IMR-90 (cell line): ENCODE data around the gene MTA1. TPM values are rescaled to one million over a fixed set of nuclear protein-coding genes. Genes with fewer than 3 reads are reported as not detected.

Source experiments
- ATAC-seq: fragments of 200-7000 bp; cut with Tn5 transposase; 2 replicates; pipeline ENCODE4 v1.9.1; 2020; ENCODE audit warnings: low read depth, mild to moderate bottlenecking, moderate library complexity
- BruUV-seq: library from RNA; stranded (reverse); fragments of 400-500 nt; replicated peaks from 2 replicates; lab custom pipeline; 2021; lab: Mats Ljungman, UMichigan
- CTCF ChIA-PET: fragments of 300-600 bp; formaldehyde crosslinking; extraction: SDS; loops from one replicate; lab custom pipeline; 2021; ENCODE audit warnings: antibody characterized with exemption; lab: Yijun Ruan, JAX
- POLR2A ChIA-PET: fragments of 300-600 bp; sonication (Branson Sonifier 250); formaldehyde crosslinking; loops from one replicate; lab custom pipeline; 2022; ENCODE audit warnings: antibody characterized with exemption; ENCODE audit not compliant: unreplicated experiment; lab: Charles Lee
- DNase-seq: peaks from one replicate; pipeline ENCODE4 v3.0.0; 2013
- H2AFZ ChIP-seq: replicated peaks from 2 replicates; pipeline ENCODE3; 2013; ENCODE audit warnings: low read length, mild to moderate bottlenecking; ENCODE audit not compliant: poor library complexity
- H2AK5ac ChIP-seq: 2 replicates; pipeline ENCODE4 v1.6.1; 2013; ENCODE audit warnings: low read depth, low read length, inconsistent platforms
- H2AK9ac ChIP-seq: replicated peaks from 2 replicates; pipeline ENCODE3; 2013; ENCODE audit warnings: mild to moderate bottlenecking, low read depth, low read length, moderate library complexity; ENCODE audit not compliant: poor library complexity
- H2BK120ac ChIP-seq: 2 replicates; pipeline ENCODE4 v1.6.1; 2013; ENCODE audit warnings: low read depth, low read length, inconsistent platforms
- H2BK15ac ChIP-seq: 3 replicates; pipeline ENCODE4 v1.6.1; 2013; ENCODE audit warnings: low read depth, low read length, inconsistent platforms
- H2BK20ac ChIP-seq: 2 replicates; pipeline ENCODE4 v1.6.1; 2013; ENCODE audit warnings: low read depth, mild to moderate bottlenecking, inconsistent platforms, low read length, moderate library complexity
- H2BK5ac ChIP-seq: 2 replicates; pipeline ENCODE4 v1.6.1; 2013; ENCODE audit warnings: mild to moderate bottlenecking, low read depth, low read length, inconsistent platforms; ENCODE audit not compliant: poor library complexity, severe bottlenecking
- H3K14ac ChIP-seq: replicated peaks from 2 replicates; pipeline ENCODE4 v1.6.1; 2013; ENCODE audit warnings: low read depth, low read length, inconsistent platforms
- H3K18ac ChIP-seq: 2 replicates; pipeline ENCODE4 v1.6.1; 2013; ENCODE audit warnings: low read depth, low read length, control low read depth
- H3K23ac ChIP-seq: 2 replicates; pipeline ENCODE4 v1.6.1; 2013; ENCODE audit warnings: low read depth, low read length, inconsistent platforms
- H3K27ac ChIP-seq: 2 replicates; pipeline ENCODE4 v1.5.1; 2013; ENCODE audit warnings: mild to moderate bottlenecking, control low read depth, low read length; ENCODE audit not compliant: insufficient read depth
- H3K27me3 ChIP-seq: 2 replicates; pipeline ENCODE4 v1.6.1; 2013; ENCODE audit warnings: low read length; ENCODE audit not compliant: control insufficient read depth, insufficient read depth
- H3K36me3 ChIP-seq: 2 replicates; pipeline ENCODE4 v1.6.1; 2013; ENCODE audit warnings: low read length, mixed read lengths; ENCODE audit not compliant: control insufficient read depth, insufficient read depth
- H3K4ac ChIP-seq: 2 replicates; pipeline ENCODE4 v1.6.1; 2013; ENCODE audit warnings: low read depth, low read length, inconsistent platforms
- H3K4me1 ChIP-seq: 2 replicates; pipeline ENCODE4 v1.6.1; 2013; ENCODE audit warnings: low read length, mixed read lengths; ENCODE audit not compliant: control insufficient read depth, insufficient read depth
- H3K4me2 ChIP-seq: 2 replicates; pipeline ENCODE4 v1.6.1; 2013; ENCODE audit warnings: low read depth, mild to moderate bottlenecking, control low read depth, low read length, moderate library complexity
- H3K4me3 ChIP-seq: 2 replicates; pipeline ENCODE4 v1.5.1; 2013; ENCODE audit warnings: low read depth, mild to moderate bottlenecking, control low read depth, low read length, moderate library complexity; ENCODE audit not compliant: insufficient read depth
- H3K56ac ChIP-seq: 2 replicates; pipeline ENCODE4 v1.6.1; 2013; ENCODE audit warnings: low read length, inconsistent platforms; ENCODE audit not compliant: insufficient read depth; ENCODE audit errors: extremely low read depth
- H3K79me1 ChIP-seq, 2 experiments: 2 replicates each; pipeline ENCODE4 v1.6.1; 2013; ENCODE audit warnings: low read length in 2 of 2, inconsistent platforms in 1 of 2, low read depth in 1 of 2
- H3K9ac ChIP-seq: 2 replicates; pipeline ENCODE4 v1.6.1; 2013; ENCODE audit warnings: low read depth, low read length, control low read depth
- H3K9me1 ChIP-seq: 2 replicates; pipeline ENCODE4 v1.6.1; 2013; ENCODE audit warnings: low read length, inconsistent platforms; ENCODE audit not compliant: insufficient read depth
- H3K9me3 ChIP-seq: 2 replicates; pipeline ENCODE4 v1.6.1; 2013; ENCODE audit warnings: low read length; ENCODE audit not compliant: control insufficient read depth, insufficient read depth
- H4K20me1 ChIP-seq: 2 replicates; pipeline ENCODE4 v1.6.1; 2013; ENCODE audit warnings: low read length, inconsistent platforms; ENCODE audit not compliant: insufficient read depth
- H4K5ac ChIP-seq: 2 replicates; pipeline ENCODE4 v1.6.1; 2013; ENCODE audit warnings: mild to moderate bottlenecking, low read depth, low read length, control low read depth
- H4K8ac ChIP-seq, 2 experiments: 2 replicates each; pipeline ENCODE4 v1.6.1; 2013; ENCODE audit warnings: low read depth in 2 of 2, low read length in 2 of 2, control low read depth in 1 of 2, inconsistent platforms in 1 of 2
- H4K91ac ChIP-seq: 2 replicates; pipeline ENCODE4 v1.6.1; 2013; ENCODE audit warnings: low read depth, low read length, inconsistent platforms; ENCODE audit not compliant: insufficient read depth
- CHD1 ChIP-seq: IDR thresholded peaks from 2 replicates; pipeline ENCODE4 v1.6.1; 2012; ENCODE audit warnings: low read depth, low read length, improper control_type of control experiment
- CTCF ChIP-seq: conservative IDR thresholded peaks from 2 replicates; pipeline ENCODE4 v1.5.1; 2012; ENCODE audit warnings: mild to moderate bottlenecking, low read depth, low read length, improper control_type of control experiment
- ELK1 ChIP-seq: fragments of 150-350 bp; IDR thresholded peaks from 2 replicates; pipeline ENCODE4 v1.6.1; 2016; ENCODE audit warnings: low read depth, mild to moderate bottlenecking, low read length, moderate library complexity, borderline replicate concordance
- MAFK ChIP-seq: IDR thresholded peaks from 2 replicates; pipeline ENCODE4 v1.6.1; 2012; ENCODE audit warnings: low read depth, low read length, improper control_type of control experiment
- MXI1 ChIP-seq: IDR thresholded peaks from 2 replicates; pipeline ENCODE4 v1.6.1; 2012; ENCODE audit warnings: low read depth, mild to moderate bottlenecking, low read length, moderate library complexity, borderline replicate concordance
- NFE2L2 ChIP-seq: fragments of 150-350 bp; IDR thresholded peaks from 2 replicates; pipeline ENCODE4 v1.6.1; 2016; ENCODE audit warnings: low read depth, mild to moderate bottlenecking, low read length
- POLR2A ChIP-seq: IDR thresholded peaks from 2 replicates; pipeline ENCODE4 v1.6.1; 2012; ENCODE audit warnings: mild to moderate bottlenecking, low read depth, low read length
- RCOR1 ChIP-seq: IDR thresholded peaks from 2 replicates; pipeline ENCODE4 v1.6.1; 2012; ENCODE audit warnings: mild to moderate bottlenecking, low read length, improper control_type of control experiment; ENCODE audit not compliant: insufficient replicate concordance
- RFX5 ChIP-seq: IDR thresholded peaks from 2 replicates; pipeline ENCODE4 v1.8.0; 2012; ENCODE audit warnings: low read depth, mild to moderate bottlenecking, low read length, moderate library complexity
- SMC3 ChIP-seq: fragments of 150-350 bp; IDR thresholded peaks from 2 replicates; pipeline ENCODE4 v1.6.1; 2016; ENCODE audit warnings: low read depth, mild to moderate bottlenecking, antibody characterized with exemption, low read length, moderate library complexity
- USF2 ChIP-seq: fragments of 150-350 bp; IDR thresholded peaks from 2 replicates; pipeline ENCODE4 v1.6.1; 2017; ENCODE audit warnings: mild to moderate bottlenecking, antibody characterized with exemption, low read length, low read depth
- WGBS, 2 experiments: methylation state at CpG; one replicate each; pipeline versions ENCODE4 v1.1.5 to v1.1.7; 2013; ENCODE audit warnings: missing lambda C conversion rate in 2 of 2; ENCODE audit not compliant: insufficient read length in 1 of 2; ENCODE audit errors: extremely low coverage in 2 of 2; 5-methylcytosine and 5-hydroxymethylcytosine counted together
- dilution Hi-C: fragments of 300-500 bp; cut with HindIII; formaldehyde crosslinking; loops from one replicate; pipeline ENCODE4 v1.14.3; 2018; ENCODE audit warnings: low sequenced_read_pairs; ENCODE audit not compliant: unreplicated experiment
- in situ Hi-C: fragments of 300-500 bp; cut with MboI; formaldehyde crosslinking; loops from 3 replicates; pipeline ENCODE4 v1.14.3; 2019; ENCODE audit warnings: low sequenced_read_pairs, inconsistent platforms, mixed read lengths
- intact Hi-C: fragments of 100-400 bp; cut with micrococcal nuclease; formaldehyde crosslinking; loops from 2 replicates; pipeline ENCODE4 v1.10.0; 2022
- polyA plus RNA-seq, 3 experiments: library from polyadenylated mRNA; depleted of rRNA; stranded (reverse); fragments of >200 nt; gene quantifications; 2 replicates each; pipeline ENCODE4 v1.2.3, GENCODE V29; 2012; ENCODE audit warnings: low replicate concordance in 1 of 3
- total RNA-seq: library from RNA; depleted of rRNA; stranded (reverse); fragments of >200 nt; gene quantifications from 2 replicates; pipeline ENCODE4 v1.2.3, GENCODE V29; 2012

MTA1 gene
- total and polyA plus RNA-seq, 2 of the 4 experiments (the other 2 are of a cell fraction): 21.5 to 61.6 TPM

GRCh38 chr14:105418269-105419194 lies 1.1 kb upstream of the MTA1 start:
- Histone ChIP-seq H3K4me1 (peaks cover 18% of the 10 kb centered on the region), H2AK9ac (peak overlapping the region; percentile 99), H3K9me3 (no peaks in the 10 kb centered on the region), H3K36me3 (peaks cover 3% of the 10 kb centered on the region; the same call in 1 of the 2 replicates), H3K27me3 (no peaks in the 10 kb centered on the region), H2BK20ac (no peak overlapping the region), H2BK5ac (peak overlapping the region; percentile 85), H2BK15ac (no peak overlapping the region), H3K4me2 (peak overlapping the region; percentile 91), H2AK5ac (peak overlapping the region; percentile 94), H2AFZ (peak overlapping the region; percentile 99), H3K14ac (peak overlapping the region; percentile 96; the same call in 1 of the 2 replicates), H3K4me3 (peak overlapping the region; percentile 87), H3K79me1 (peaks cover 4 to 36% of the 10 kb centered on the region in 2 experiments; a peak in 3 of 4 replicates), H3K23ac (peak overlapping the region; percentile 94; the same call in 1 of the 2 replicates), H3K4ac (peak overlapping the region; percentile 95; the same call in 1 of the 2 replicates), H2BK120ac (no peak overlapping the region), H3K9ac (peak overlapping the region; percentile 83), H3K56ac (no peak overlapping the region), H4K8ac (peak overlapping the region; percentile 69 to 99; a peak in 2 of 4 replicates), H4K91ac (no peak overlapping the region; the same call in 1 of the 2 replicates), H4K5ac (peak overlapping the region; percentile 85), H3K9me1 (peaks cover 10% of the 10 kb centered on the region; the same call in 1 of the 2 replicates), H3K18ac (no peak overlapping the region), H3K27ac (no peak overlapping the region; the same call in 1 of the 2 replicates), H4K20me1 (peaks cover 19% of the 10 kb centered on the region)
- WGBS, 2 experiments: 83% methylated on average over 9 of the region's 19 CpGs; no CpG with 5 or more reads in 1 of the 2 experiments
- CTCF ChIA-PET: no interaction called here
- POLR2A ChIA-PET: no interaction called here
- BruUV-seq: no TSS peak
- no peak for TF ChIP-seq POLR2A
- no peak for TF ChIP-seq NFE2L2
- TF ChIP-seq MAFK: no peak
- TF ChIP-seq MXI1: no peak
- no peak for TF ChIP-seq SMC3
- no peak for TF ChIP-seq RFX5
- no peak for TF ChIP-seq ELK1
- TF ChIP-seq CHD1: no peak
- no peak for TF ChIP-seq USF2
- TF ChIP-seq RCOR1: no peak
- no peak for TF ChIP-seq CTCF
- DNase-seq: no peak
- intact Hi-C loops: no loop called here
- no peak for ATAC-seq
- dilution Hi-C loops: no loop called here
- in situ Hi-C loops: no loop called here
